Uterus (tissue), 2 donors: ENCODE results near the gene CACNA2D2.

Experiments
- POLR2A ChIP-seq, 2 donors: fragments of 450-650 bp; IDR thresholded peaks; one replicate each; pipeline ENCODE4 v1.6.1; 2016; ENCODE audit warnings: antibody characterized with exemption in 2 of 2, mild to moderate bottlenecking in 1 of 2, moderate library complexity in 1 of 2
- TF ChIP-seq, protein P1 (sequence below), 4 experiments: fragments of 200-600 bp in 2 of 4; fragments of 450-650 bp in 2 of 4; sonication (generic) in 2 of 4; IDR thresholded peaks; one replicate each; pipeline ENCODE4 v1.5.1; 2016 to 2019; ENCODE audit warnings: antibody characterized with exemption in 4 of 4, mild to moderate bottlenecking in 2 of 4, moderate library complexity in 1 of 4

DNA sequence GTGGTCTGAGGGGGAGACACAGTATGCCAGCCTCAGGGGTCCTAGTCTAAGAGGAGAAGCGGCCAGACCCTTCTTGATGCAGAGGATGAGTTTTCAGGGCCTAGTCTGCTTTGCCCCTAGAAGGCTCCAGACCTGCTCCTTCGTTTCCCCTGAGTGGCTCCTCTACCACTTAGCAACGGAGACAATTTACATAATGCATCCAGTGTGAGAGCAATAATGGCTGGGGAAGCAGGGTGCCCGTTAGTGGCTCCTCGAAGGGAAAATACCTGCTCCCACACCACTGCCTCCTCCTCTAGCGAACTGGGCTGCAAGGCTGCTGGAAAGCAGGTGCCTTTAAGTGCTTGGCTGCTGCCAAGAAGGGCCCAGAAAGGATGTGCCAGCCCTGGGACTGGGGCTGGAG, 38.9 kb downstream of the CACNA2D2 start:
- TF ChIP-seq, protein P1, sequence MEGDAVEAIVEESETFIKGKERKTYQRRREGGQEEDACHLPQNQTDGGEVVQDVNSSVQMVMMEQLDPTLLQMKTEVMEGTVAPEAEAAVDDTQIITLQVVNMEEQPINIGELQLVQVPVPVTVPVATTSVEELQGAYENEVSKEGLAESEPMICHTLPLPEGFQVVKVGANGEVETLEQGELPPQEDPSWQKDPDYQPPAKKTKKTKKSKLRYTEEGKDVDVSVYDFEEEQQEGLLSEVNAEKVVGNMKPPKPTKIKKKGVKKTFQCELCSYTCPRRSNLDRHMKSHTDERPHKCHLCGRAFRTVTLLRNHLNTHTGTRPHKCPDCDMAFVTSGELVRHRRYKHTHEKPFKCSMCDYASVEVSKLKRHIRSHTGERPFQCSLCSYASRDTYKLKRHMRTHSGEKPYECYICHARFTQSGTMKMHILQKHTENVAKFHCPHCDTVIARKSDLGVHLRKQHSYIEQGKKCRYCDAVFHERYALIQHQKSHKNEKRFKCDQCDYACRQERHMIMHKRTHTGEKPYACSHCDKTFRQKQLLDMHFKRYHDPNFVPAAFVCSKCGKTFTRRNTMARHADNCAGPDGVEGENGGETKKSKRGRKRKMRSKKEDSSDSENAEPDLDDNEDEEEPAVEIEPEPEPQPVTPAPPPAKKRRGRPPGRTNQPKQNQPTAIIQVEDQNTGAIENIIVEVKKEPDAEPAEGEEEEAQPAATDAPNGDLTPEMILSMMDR (IDR thresholded peaks at IDR 0.05) = no peak
- TF ChIP-seq POLR2A (IDR thresholded peaks at IDR 0.05) = no peak
